ENCODE results near the gene PPA2. TPM values are rescaled to one million over a fixed set of nuclear protein-coding genes. Genes with fewer than 3 reads are reported as not detected.

PPA2 gene
- total and polyA plus RNA-seq, 8 donors, result 10.5 to 473 (median 85.4) TPM

- H3K4me1 ChIP-seq, result peaks cover 0 to 9% (median 0%) of the 10 kb centered on the region in 4 donors
- H3K36me3 ChIP-seq, result peaks cover 0 to 22% (median 10%) of the 10 kb centered on the region in 4 donors
- H3K27me3 ChIP-seq, result no peaks in the 10 kb centered on the region
- H3K4me3 ChIP-seq, result no peak overlapping the region
- no peak overlapping the region for H3K27ac ChIP-seq
- no peaks in the 10 kb centered on the region for H3K9me3 ChIP-seq
- WGBS, 5 donors, result 80 to 87% (median 82%) methylated on average over 4 of the region's 4 CpGs
- intact Hi-C loops (cut with DNase I; ENCODE audit: low total_unique reads), result no loop called here
- no peak for DNase-seq
- TF ChIP-seq POLR2AphosphoS5 (IDR thresholded peaks at IDR 0.05) (no peak), POLR2A (IDR thresholded peaks at IDR 0.05) (no peak), EP300 (IDR thresholded peaks at IDR 0.05) (no peak), CTCF (IDR thresholded peaks at IDR 0.05) (no peak)
Observed at GRCh38 chr4:105453550-105454205, 20.2 kb downstream of the PPA2 start.

GRCh38 chr4:105451346-105451745 lies 22.5 kb downstream of the PPA2 start:
- 30 to 60% (median 39%) methylated on average over 2 of the region's 2 CpGs for WGBS, 5 donors
- H3K36me3 ChIP-seq, result peaks cover 0 to 37% (median 24%) of the 10 kb centered on the region in 4 donors
- TF ChIP-seq POLR2AphosphoS5 (IDR thresholded peaks at IDR 0.05), result no peak
- no peak for TF ChIP-seq EP300 (IDR thresholded peaks at IDR 0.05)
- TF ChIP-seq POLR2A (IDR thresholded peaks at IDR 0.05), result no peak
- no peak for TF ChIP-seq CTCF (IDR thresholded peaks at IDR 0.05)
- intact Hi-C loops (cut with DNase I; ENCODE audit: low total_unique reads), result no loop called here
- no peak for DNase-seq
- peaks cover 0 to 9% (median 0%) of the 10 kb centered on the region in 4 donors for H3K4me1 ChIP-seq
- H3K27me3 ChIP-seq, result no peaks in the 10 kb centered on the region
- no peaks in the 10 kb centered on the region for H3K9me3 ChIP-seq
- H3K27ac ChIP-seq, result no peak overlapping the region
- no peak overlapping the region for H3K4me3 ChIP-seq

- H3K27me3 ChIP-seq, result no peaks in the 10 kb centered on the region
- no peak overlapping the region for H3K27ac ChIP-seq
- intact Hi-C loops (cut with DNase I; ENCODE audit: low total_unique reads), result no loop called here
- H3K36me3 ChIP-seq, result peaks cover 0 to 83% (median 77%) of the 10 kb centered on the region in 4 donors
- no peaks in the 10 kb centered on the region for H3K9me3 ChIP-seq
- H3K4me1 ChIP-seq, result no peaks in the 10 kb centered on the region
- H3K4me3 ChIP-seq, result no peak overlapping the region
- no peak for TF ChIP-seq POLR2A (IDR thresholded peaks at IDR 0.05)
- no peak for TF ChIP-seq CTCF (IDR thresholded peaks at IDR 0.05)
- TF ChIP-seq POLR2AphosphoS5 (IDR thresholded peaks at IDR 0.05), result no peak
- no peak for TF ChIP-seq EP300 (IDR thresholded peaks at IDR 0.05)
- DNase-seq, result no peak
Observed at GRCh38 chr4:105440890-105441289, 33.0 kb downstream of the PPA2 start.

- 83 to 91% (median 89%) methylated on average over 6 of the region's 6 CpGs for WGBS, 5 donors
- no peaks in the 10 kb centered on the region for H3K27me3 ChIP-seq
- DNase-seq, result no peak
- no peaks in the 10 kb centered on the region for H3K9me3 ChIP-seq
- intact Hi-C loops (cut with DNase I; ENCODE audit: low total_unique reads), result no loop called here
- TF ChIP-seq EP300 (IDR thresholded peaks at IDR 0.05) (no peak), CTCF (IDR thresholded peaks at IDR 0.05) (no peak), POLR2AphosphoS5 (IDR thresholded peaks at IDR 0.05) (no peak), POLR2A (IDR thresholded peaks at IDR 0.05) (no peak)
- no peak overlapping the region for H3K4me3 ChIP-seq
- peaks cover 0 to 87% (median 83%) of the 10 kb centered on the region in 4 donors for H3K36me3 ChIP-seq
- H3K4me1 ChIP-seq, result no peaks in the 10 kb centered on the region
- no peak overlapping the region for H3K27ac ChIP-seq
Observed at GRCh38 chr4:105437637-105438036, 36.2 kb downstream of the PPA2 start.
